Trophoblast cell (in vitro differentiated cells and primary cell): ENCODE data around the gene TBC1D3K. TPM values are rescaled to one million over a fixed set of nuclear protein-coding genes. Genes with fewer than 3 reads are reported as not detected.
"Not testable (repeated sequence)": the region's sequence is repeated elsewhere in the genome, so short reads cannot be mapped to it uniquely, and the experiment has no call there.

Experiments
- DNase-seq, 2 donors: peaks; one replicate each; pipeline ENCODE4 v3.0.0-alpha.2; 2016
- H2AFZ ChIP-seq: 2 replicates; pipeline ENCODE4 v1.6.1; 2013; ENCODE audit warnings: low read length, moderate library complexity, mild to moderate bottlenecking; ENCODE audit not compliant: insufficient read depth, poor library complexity
- H2AK5ac ChIP-seq: 2 replicates; pipeline ENCODE4 v1.6.1; 2013; ENCODE audit warnings: mild to moderate bottlenecking, low read length
- H2BK120ac ChIP-seq: 2 replicates; pipeline ENCODE4 v1.6.1; 2013; ENCODE audit warnings: low read length, mild to moderate bottlenecking, moderate library complexity; ENCODE audit not compliant: insufficient read depth, poor library complexity
- H2BK12ac ChIP-seq: 2 replicates; pipeline ENCODE4 v1.6.1; 2013; ENCODE audit warnings: mild to moderate bottlenecking, low read length, moderate library complexity
- H2BK5ac ChIP-seq: 2 replicates; pipeline ENCODE4 v1.6.1; 2013; ENCODE audit warnings: low read length, low read depth, moderate library complexity, mild to moderate bottlenecking; ENCODE audit not compliant: poor library complexity
- H3K14ac ChIP-seq: 2 replicates; pipeline ENCODE4 v1.6.1; 2013; ENCODE audit warnings: mild to moderate bottlenecking, low read length
- H3K18ac ChIP-seq: 2 replicates; pipeline ENCODE4 v1.6.1; 2013; ENCODE audit warnings: mild to moderate bottlenecking, low read length
- H3K23ac ChIP-seq: 2 replicates; pipeline ENCODE4 v1.6.1; 2013; ENCODE audit warnings: low read length
- H3K27ac ChIP-seq: 2 replicates; pipeline ENCODE4 v1.5.1; 2013; ENCODE audit warnings: low read depth, mild to moderate bottlenecking, inconsistent platforms, low read length, moderate library complexity
- H3K27me3 ChIP-seq: 2 replicates; pipeline ENCODE4 v1.6.1; 2013; ENCODE audit warnings: inconsistent platforms, mild to moderate bottlenecking, low read length, moderate library complexity; ENCODE audit not compliant: insufficient read depth
- H3K36me3 ChIP-seq, 2 experiments: 1 replicate in 1 of 2; 2 replicates in 1 of 2; pipeline ENCODE4 v1.6.1; 2013; ENCODE audit warnings: low read length in 2 of 2, mild to moderate bottlenecking in 2 of 2, moderate library complexity in 1 of 2; ENCODE audit not compliant: insufficient read depth in 2 of 2, control insufficient read depth in 1 of 2
- H3K4ac ChIP-seq: 2 replicates; pipeline ENCODE4 v1.6.1; 2013; ENCODE audit warnings: low read depth, mild to moderate bottlenecking, low read length, moderate library complexity
- H3K4me1 ChIP-seq, 2 experiments: 1 replicate in 1 of 2; 2 replicates in 1 of 2; pipeline ENCODE4 v1.6.1; 2013; ENCODE audit warnings: low read length in 2 of 2, mild to moderate bottlenecking in 2 of 2, moderate library complexity in 1 of 2; ENCODE audit not compliant: insufficient read depth in 2 of 2, control insufficient read depth in 1 of 2
- H3K4me2 ChIP-seq: 2 replicates; pipeline ENCODE4 v1.6.1; 2013; ENCODE audit warnings: inconsistent platforms, mild to moderate bottlenecking, low read length, moderate library complexity
- H3K4me3 ChIP-seq: 2 replicates; pipeline ENCODE4 v1.5.1; 2013; ENCODE audit warnings: mild to moderate bottlenecking, low read depth, low read length, inconsistent platforms
- H3K79me1 ChIP-seq: one replicate; pipeline ENCODE4 v1.6.1; 2013; ENCODE audit warnings: low read length
- H3K79me2 ChIP-seq: 2 replicates; pipeline ENCODE4 v1.6.1; 2013; ENCODE audit warnings: low read length, mild to moderate bottlenecking; ENCODE audit not compliant: control insufficient read depth, insufficient read depth, poor library complexity
- H3K9ac ChIP-seq: 2 replicates; pipeline ENCODE4 v1.6.1; 2013; ENCODE audit warnings: mild to moderate bottlenecking, low read length
- H3K9me3 ChIP-seq: 2 replicates; pipeline ENCODE4 v1.6.1; 2013; ENCODE audit warnings: low read depth, mild to moderate bottlenecking, control low read depth, inconsistent platforms, low read length; ENCODE audit not compliant: insufficient read depth
- H4K12ac ChIP-seq: 2 replicates; pipeline ENCODE4 v1.6.1; 2013; ENCODE audit warnings: low read depth, mild to moderate bottlenecking, low read length, moderate library complexity
- H4K8ac ChIP-seq: 2 replicates; pipeline ENCODE4 v1.6.1; 2013; ENCODE audit warnings: low read depth, mild to moderate bottlenecking, low read length, moderate library complexity
- H4K91ac ChIP-seq: one replicate; pipeline ENCODE4 v1.6.1; 2013; ENCODE audit warnings: low read depth, mild to moderate bottlenecking, low read length, moderate library complexity
- WGBS: extraction: QIAGEN DNeasy Blood & Tissue Kit; methylation state at CpG from one replicate; pipeline ENCODE4 v1.1.7; 2013; ENCODE audit warnings: missing lambda C conversion rate; ENCODE audit not compliant: insufficient read length, insufficient coverage; ENCODE audit errors: extremely low coverage; 5-methylcytosine and 5-hydroxymethylcytosine counted together
- polyA plus RNA-seq: library from polyadenylated mRNA; stranded (reverse); fragments of 200-250 nt; gene quantifications from 2 replicates; pipeline ENCODE4 v1.2.3, GENCODE V29; 2013

Gene TBC1D3K
- not detected in 2 replicates for polyA plus RNA-seq

- not testable (repeated sequence) for H3K9ac ChIP-seq, H2BK120ac ChIP-seq, H3K23ac ChIP-seq, DNase-seq, H2AFZ ChIP-seq, H4K12ac ChIP-seq, H2BK5ac ChIP-seq, H3K4me3 ChIP-seq, H3K27ac ChIP-seq, H3K4me1 ChIP-seq, H4K91ac ChIP-seq, H3K14ac ChIP-seq, H3K4me2 ChIP-seq, H4K8ac ChIP-seq, H3K18ac ChIP-seq, H3K27me3 ChIP-seq, H2AK5ac ChIP-seq, H3K79me1 ChIP-seq, H3K79me2 ChIP-seq, H3K36me3 ChIP-seq, H2BK12ac ChIP-seq, H3K9me3 ChIP-seq, H3K4ac ChIP-seq
- no CpG with 5 or more reads among the region's 10 CpGs for WGBS
These were observed at the start of gene TBC1D3K for GRCh38 chr17:37924115-37924514. TBC1D3K (plus strand) TSS chr17:37924415; CDS start chr17:37926000, 1,585 bp downstream.

- H3K9me3 ChIP-seq = no peaks in the 10 kb centered on the region
- H2BK5ac ChIP-seq = no peak overlapping the region
- H3K36me3 ChIP-seq = no peaks in the 10 kb centered on the region
These were observed 39.7 kb upstream of the TBC1D3K start for GRCh38 chr17:37884516-37884915.

GRCh38 chr17:37885136-37885535 is 39.1 kb upstream of the TBC1D3K start:
- H3K4me3 ChIP-seq = no peak overlapping the region
- no peaks in the 10 kb centered on the region for H3K79me1 ChIP-seq
- H3K79me2 ChIP-seq = no peaks in the 10 kb centered on the region
- no peak overlapping the region for H2AK5ac ChIP-seq
- no peak overlapping the region for H3K27ac ChIP-seq
- H4K91ac ChIP-seq = no peak overlapping the region
- no peak for DNase-seq
- H2BK120ac ChIP-seq = no peak overlapping the region
- H2AFZ ChIP-seq = no peak overlapping the region
- H4K12ac ChIP-seq = no peak overlapping the region
- no peaks in the 10 kb centered on the region for H3K4me1 ChIP-seq
- H3K36me3 ChIP-seq = no peaks in the 10 kb centered on the region
- no peak overlapping the region for H3K4ac ChIP-seq
- H3K4me2 ChIP-seq = no peak overlapping the region
- H3K9ac ChIP-seq = no peak overlapping the region
- no peak overlapping the region for H3K14ac ChIP-seq
- no peak overlapping the region for H2BK5ac ChIP-seq
- no peak overlapping the region for H4K8ac ChIP-seq
- no CpG with 5 or more reads among the region's 5 CpGs for WGBS
- no peaks in the 10 kb centered on the region for H3K9me3 ChIP-seq
- H3K27me3 ChIP-seq = no peaks in the 10 kb centered on the region
- no peak overlapping the region for H3K23ac ChIP-seq
- no peak overlapping the region for H2BK12ac ChIP-seq
- no peak overlapping the region for H3K18ac ChIP-seq

More at GRCh38 chr17:37884516-37884915, 39.7 kb upstream of the TBC1D3K start:
- no peaks in the 10 kb centered on the region for H3K79me1 ChIP-seq
- no peaks in the 10 kb centered on the region for H3K79me2 ChIP-seq
- H3K4me2 ChIP-seq = no peak overlapping the region
- H3K27ac ChIP-seq = no peak overlapping the region
- no peak overlapping the region for H4K12ac ChIP-seq
- DNase-seq = no peak
- H4K91ac ChIP-seq = no peak overlapping the region
- H4K8ac ChIP-seq = peak overlapping the region; percentile 19
- no peak overlapping the region for H3K23ac ChIP-seq
- no peak overlapping the region for H3K18ac ChIP-seq
- H2AFZ ChIP-seq = no peak overlapping the region
- no peak overlapping the region for H2AK5ac ChIP-seq
- H2BK120ac ChIP-seq = no peak overlapping the region
- H3K27me3 ChIP-seq = no peaks in the 10 kb centered on the region
- H3K9ac ChIP-seq = no peak overlapping the region
- no peak overlapping the region for H2BK12ac ChIP-seq
- no peaks in the 10 kb centered on the region for H3K4me1 ChIP-seq
- no peak overlapping the region for H3K4ac ChIP-seq
- no CpG with 5 or more reads among the region's 2 CpGs for WGBS
- H3K14ac ChIP-seq = no peak overlapping the region
- H3K4me3 ChIP-seq = no peak overlapping the region

GRCh38 chr17:37888881-37889280 is 35.3 kb upstream of the TBC1D3K start:
- DNase-seq = peak; percentile 8 to 88
- Histone ChIP-seq H3K79me2 (no peaks in the 10 kb centered on the region), H4K91ac (no peak overlapping the region), H3K23ac (no peak overlapping the region), H3K27ac (no peak overlapping the region), H3K9me3 (no peaks in the 10 kb centered on the region), H3K9ac (no peak overlapping the region), H3K27me3 (no peaks in the 10 kb centered on the region), H4K12ac (no peak overlapping the region), H2AK5ac (no peak overlapping the region), H2BK120ac (no peak overlapping the region), H2AFZ (no peak overlapping the region), H4K8ac (no peak overlapping the region), H3K14ac (no peak overlapping the region), H2BK12ac (no peak overlapping the region), H3K18ac (no peak overlapping the region), H3K4me1 (no peaks in the 10 kb centered on the region), H3K4ac (no peak overlapping the region), H3K79me1 (no peaks in the 10 kb centered on the region), H2BK5ac (no peak overlapping the region), H3K4me2 (no peak overlapping the region), H3K36me3 (no peaks in the 10 kb centered on the region), H3K4me3 (no peak overlapping the region)
- no CpG with 5 or more reads among the region's 2 CpGs for WGBS
